Activated CD4-positive, CD25-positive, alpha-beta regulatory T cell (primary cell): Measurements from ENCODE around the gene TMED8.

Experiments
- DNase-seq, 4 experiments: peaks; one replicate each; lab custom pipeline; 2025; lab: John Stamatoyannopoulos, UW

The TMED8 gene

GRCh38 chr14:77296906-77297305, 80.0 kb downstream of the TMED8 start:
- DNase-seq = no peak

- no peak for DNase-seq
Measured at GRCh38 chr14:77296155-77296554, 80.7 kb downstream of the TMED8 start.

- DNase-seq = no peak
Measured at GRCh38 chr14:77290705-77291104, 86.2 kb downstream of the TMED8 start.

GRCh38 chr14:77286576-77286975, 90.3 kb downstream of the TMED8 start:
- no peak for DNase-seq
